GM19438 (cell line): ENCODE measurements around the gene CRYGS.
"Not testable (repeated sequence)": the region's sequence is repeated elsewhere in the genome, so short reads cannot be mapped to it uniquely, and the experiment has no call there.

Experiments
- ATAC-seq: cut with Tn5 transposase; IDR thresholded peaks from one replicate; pipeline ENCODE4 v1.9.1; 2021; ENCODE audit warnings: low read depth; ENCODE audit not compliant: unreplicated experiment

CRYGS gene

DNA sequence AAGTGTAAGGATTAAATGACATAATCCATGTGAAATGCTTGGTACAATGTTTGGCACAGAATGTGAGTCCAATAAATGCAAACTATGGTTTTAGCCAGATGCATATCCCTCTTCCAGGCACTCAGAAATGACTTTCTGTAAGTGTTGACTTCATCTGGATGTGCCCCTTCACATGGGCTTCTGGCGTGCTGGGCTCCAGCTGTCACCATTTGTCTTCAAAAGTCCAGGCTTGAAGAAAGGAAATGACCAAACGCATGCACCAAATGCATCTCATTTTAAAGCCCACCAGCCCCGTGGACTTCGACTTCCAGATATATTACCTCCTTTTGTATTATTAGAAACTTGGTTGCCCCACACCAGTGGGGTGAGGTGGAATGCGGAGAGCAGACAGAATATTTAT, 23.7 kb downstream of the CRYGS start:
- ATAC-seq: no peak

DNA sequence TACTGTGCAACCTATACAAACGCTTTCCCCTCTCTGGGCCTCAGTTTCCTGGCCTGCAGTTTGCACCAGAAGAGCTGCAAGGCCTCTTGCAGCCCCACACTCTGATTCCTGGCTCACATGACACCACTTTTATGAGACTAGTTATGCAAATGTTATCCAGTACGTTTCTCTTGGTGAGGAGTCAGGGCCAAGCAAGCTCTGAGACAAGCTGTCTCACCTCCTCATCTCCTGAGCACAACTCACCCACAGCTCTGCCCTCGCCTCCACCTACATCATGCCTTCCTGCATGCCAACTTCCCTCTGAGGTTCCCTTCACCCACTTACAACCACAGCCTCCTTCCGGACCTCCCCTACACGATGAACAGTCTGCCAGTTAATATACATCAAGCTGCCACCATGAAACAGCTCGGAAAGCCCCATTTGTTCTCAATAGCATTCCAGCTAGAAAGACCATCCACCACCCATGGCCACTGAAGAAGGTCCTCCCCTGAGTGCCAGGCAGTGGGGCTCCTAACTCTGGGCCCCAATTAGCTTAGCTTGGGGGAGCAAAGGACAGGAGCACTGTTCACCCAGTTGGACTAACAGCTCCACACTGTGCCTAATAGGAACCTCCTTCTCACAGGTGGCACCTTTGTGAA, 25.0 kb downstream of the CRYGS start:
- ATAC-seq: no peak

DNA sequence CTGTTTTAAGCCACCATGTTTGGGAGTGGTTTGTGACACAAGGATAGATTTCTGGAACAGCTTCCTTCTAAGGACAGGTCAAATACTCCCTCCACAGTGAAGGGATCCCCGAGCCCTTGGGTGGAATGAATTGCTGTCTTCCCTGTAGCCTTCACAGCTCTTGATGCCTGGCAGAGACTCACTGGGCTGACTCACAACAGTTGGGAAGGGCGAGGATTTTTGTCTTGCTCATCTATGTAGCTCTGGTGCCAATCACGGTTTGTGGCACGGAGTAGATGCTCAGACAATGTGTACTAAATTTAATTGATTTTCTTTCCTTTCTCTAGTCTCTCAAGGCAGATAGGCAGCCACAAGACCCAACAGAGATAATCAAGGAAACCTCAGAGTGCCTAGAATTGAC, 27.0 kb downstream of the CRYGS start:
- no peak for ATAC-seq

DNA sequence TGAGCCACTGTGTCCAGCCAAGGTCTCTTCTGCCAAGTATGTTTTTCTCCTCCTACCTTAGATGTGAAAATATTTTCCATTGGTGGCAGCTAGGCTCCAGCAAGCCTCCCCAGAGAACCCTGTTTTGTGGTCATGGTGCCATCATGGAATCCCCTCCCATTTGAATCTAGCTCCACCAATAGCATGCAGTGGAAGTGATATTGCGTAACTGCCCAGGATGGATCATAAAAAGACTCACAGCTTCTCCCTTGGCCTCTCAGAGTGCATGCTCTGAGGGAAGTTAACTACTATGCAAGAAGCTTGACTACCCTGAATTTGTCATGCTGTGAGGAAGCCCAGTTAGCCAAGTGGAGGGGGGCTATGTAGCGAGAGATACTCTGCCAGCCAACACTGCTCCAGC, 27.5 kb downstream of the CRYGS start:
- ATAC-seq: no peak

DNA sequence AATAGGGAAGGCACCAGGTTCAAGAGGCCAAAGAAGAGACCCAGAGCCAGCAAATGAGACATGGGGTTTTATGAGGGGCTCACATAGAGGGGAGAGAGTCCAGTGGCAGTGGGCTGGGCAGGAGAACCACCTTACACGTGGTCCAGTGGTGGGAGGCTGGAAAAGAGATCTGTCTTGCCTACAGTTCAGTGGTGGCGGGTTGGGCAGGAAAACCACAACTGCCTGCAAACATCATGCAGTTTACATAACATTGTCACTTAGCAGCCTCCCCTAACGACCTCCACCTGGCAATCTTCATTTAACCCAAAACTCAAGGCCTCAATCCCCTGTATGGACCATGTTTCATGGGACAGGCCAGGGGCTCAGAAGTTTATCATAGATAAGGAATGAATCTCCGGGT, 29.1 kb downstream of the CRYGS start:
- no peak for ATAC-seq

DNA sequence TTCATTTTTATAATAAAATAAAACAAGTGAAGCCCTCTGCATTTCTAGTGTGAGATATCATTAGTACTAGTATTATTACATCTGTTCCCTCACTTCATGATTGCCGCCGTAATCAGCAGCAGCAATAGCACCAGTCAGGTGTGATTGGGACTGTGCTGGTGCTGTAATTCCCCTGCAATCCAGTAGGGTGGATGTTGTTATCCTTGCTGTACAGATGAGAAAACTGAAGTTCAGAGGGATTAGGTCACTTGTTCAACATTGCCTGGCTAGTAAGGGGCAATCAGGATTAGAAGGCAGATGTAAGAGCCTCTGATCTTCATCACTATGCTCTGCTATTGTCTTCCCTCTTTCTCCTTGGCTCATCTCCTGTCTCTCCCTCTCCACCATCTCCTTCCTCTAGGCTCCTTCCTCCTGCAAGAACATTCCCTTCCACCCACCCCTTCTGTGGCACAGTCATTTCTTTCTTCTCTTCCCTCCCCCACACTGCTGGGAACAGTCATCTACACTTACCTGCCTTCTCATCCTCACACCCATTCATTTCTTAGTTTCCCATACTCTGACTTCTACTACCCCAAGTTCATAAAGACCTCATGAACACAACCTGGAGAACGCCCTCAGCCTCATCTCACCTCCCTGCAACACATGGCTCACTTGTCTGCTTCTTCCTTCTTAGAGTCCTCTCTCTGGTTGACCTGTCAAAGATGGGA, 29.7 kb downstream of the CRYGS start:
- no peak for ATAC-seq

DNA sequence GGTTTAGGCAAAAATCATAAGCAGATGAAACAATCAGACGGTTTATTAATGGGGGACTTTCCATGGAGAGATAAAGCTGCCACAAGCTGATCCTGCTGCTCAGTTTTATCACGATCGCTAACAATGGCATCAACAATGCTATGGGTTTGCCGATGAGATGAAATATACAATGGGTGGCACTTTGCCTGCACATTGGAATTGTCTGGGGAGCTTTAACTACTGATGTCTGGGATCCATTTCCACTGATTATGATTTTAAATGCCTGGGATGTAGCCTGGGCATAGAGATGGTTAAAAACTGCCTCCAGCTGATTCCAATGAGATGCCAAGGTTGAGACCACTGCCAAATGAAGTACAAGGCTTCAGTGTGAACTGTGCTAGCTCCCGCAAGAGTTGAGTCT, 30.8 kb downstream of the CRYGS start:
- no peak for ATAC-seq

DNA sequence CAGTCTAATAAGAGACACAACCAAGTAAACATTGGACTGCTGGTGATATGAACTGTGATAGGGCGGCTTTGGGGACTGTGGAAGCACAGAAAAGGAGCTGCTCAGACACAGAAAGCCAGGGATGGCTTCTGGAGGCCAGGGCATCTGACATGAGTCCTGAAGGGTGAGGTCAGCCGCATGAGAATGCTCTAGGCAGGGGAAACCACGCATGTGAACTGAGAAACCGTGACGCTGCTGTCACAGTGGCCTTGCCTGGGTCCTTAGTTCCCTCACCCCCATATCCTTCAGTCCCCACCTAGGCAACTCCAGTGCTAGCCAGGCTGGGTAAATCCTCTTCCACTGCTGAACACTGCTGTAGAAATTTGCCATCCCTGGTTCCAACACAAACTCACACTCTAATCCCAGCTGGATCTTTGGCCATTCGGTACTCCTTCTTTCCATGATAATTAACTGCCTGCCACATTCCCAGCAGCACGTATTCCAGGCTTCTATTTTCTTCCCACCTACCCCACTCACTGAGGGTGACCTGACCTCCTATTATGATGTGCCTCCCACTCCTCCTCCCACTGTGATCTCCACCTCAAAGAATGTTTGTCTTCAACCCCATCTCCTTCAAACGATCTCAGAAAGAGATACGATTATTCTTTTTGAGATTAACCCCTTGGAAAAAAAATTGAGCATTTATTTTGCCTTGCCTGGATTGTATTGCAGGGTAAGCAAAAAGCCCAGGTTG, 31.4 kb downstream of the CRYGS start:
- no peak for ATAC-seq

DNA sequence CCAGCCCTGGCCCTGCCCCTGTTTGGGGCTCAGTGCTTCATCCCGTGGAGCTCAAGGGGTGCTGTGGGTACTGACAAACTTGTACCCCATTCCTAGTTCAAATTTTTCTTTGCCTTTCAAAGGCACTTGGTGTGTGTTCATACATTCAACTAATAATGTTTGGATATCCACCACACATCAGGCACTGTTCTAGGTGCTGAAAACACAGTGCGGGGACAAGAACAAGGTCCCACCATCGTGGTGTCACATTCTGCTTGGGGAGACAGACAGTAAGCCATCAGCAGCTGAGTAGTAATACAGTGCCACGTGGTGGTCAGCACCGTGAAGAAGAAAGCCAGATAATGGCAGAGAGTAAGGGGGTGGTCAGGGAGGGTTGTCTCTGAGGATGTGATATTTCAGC, 32.5 kb downstream of the CRYGS start:
- no peak for ATAC-seq

DNA sequence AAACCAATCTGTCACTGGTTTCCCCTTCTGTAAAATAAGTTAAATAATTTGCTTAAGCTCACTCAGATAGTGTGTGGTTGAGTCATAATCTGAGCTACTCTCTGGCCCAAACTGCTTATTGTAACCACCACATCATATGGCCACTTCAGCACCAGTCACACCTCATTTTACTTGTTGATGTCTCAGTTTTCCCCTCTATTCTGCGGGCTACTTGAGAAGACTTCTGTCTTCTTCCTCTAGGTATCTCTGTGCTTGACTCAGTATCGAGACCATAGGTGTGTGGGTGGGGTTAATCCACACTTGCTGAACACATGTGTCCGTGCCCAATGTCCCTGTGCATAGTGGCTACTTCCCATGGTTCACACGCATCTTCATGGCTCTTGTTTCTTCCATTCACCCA, 32.9 kb downstream of the CRYGS start:
- ATAC-seq: peak; percentile 37

DNA sequence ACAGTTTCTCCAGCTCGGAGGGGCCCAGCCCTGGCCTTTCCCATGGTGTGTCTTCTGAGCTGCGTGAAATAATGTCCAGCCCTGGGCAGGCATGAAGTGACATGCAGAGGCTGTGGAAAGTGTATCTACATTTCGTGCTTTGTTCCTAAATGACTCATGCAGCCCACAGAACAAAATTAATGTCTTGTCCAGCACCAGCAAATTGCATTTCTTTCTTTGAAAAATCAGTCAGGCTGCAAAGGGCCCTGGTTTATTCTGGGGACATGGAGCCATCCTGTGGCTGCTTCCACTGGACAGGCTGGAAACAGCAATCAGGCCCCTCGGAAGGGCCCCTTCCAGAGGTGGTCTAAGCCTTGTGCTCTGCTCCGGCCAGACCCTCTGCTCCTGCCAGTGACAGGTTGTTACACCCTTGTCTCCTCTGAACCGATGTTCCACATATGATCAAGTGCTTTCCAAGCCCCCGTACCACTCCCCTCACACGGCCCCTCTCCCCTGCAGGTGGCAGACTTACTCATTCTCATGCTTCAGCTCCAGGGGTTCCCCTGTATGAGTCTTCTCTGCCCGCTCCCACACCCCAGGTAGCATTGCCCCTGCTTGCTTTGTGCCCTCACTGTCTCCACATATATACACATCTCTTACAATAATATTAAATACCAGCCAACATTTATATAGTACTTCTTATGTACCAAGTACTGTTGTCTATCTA, 33.7 kb downstream of the CRYGS start:
- ATAC-seq: no peak

DNA sequence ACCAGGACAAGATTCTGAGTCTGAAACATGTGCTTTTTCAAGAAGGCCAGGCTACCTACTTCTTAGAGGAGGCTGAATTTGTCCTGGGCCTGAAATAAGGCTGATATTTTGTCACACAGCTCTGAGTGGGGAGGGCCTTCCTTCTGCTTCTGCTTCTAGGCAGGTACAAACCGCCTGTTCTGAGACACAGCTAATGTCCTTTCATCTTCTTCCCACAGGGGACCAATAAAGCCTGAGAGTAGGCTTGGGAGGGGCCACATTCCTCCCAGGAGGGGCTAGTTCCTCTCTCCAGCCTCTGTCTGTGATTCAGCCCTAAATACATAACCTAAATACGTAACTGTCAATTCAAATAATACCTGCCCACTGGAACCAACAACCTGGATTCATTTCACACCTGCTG, 34.8 kb downstream of the CRYGS start:
- no peak for ATAC-seq

DNA sequence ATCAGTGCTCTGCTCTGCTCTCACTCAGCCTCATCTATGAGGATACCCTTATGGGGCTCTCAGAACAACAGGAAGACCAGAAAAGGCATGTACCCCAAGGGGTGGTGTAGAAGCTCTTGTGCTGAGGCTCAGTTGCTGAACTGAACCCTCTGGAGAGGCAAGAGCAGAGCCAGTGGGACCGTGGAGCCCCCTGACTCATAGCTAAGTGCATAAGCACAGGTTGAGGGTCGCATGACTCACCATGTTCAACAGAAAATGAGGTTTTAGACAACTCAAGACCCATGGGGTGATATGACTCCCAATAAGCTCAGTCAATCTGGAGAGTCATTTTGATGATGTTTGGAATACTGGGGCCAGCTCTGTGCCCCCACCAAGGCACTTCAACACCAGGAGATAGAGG, 37.3 kb downstream of the CRYGS start:
- ATAC-seq: no peak

DNA sequence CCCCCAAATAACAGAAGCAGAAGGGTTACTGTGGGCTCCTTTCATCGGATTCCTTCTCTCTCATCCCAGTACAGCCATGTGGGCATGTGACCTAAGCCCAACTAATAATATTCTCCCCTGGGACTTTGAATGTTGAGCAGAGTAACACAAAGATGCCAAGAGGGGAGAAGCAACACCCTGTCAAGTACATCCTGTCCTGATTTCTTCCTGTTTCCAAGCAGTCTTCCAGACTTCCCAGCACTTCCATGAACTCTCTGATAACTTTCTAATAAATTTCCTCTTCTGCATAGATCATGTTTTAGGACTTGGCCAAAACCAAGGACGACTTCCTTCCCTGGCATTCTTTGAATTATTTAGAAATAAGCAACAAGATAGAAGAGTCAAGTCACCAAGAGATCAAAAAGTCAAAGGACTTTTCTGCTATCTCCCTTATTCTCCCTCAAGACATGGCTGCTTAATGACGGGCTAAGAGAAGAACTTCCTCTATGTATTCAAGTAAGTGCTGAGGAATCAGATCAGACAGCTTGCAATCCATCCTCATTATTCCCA, 37.9 kb downstream of the CRYGS start:
- ATAC-seq: no peak

DNA sequence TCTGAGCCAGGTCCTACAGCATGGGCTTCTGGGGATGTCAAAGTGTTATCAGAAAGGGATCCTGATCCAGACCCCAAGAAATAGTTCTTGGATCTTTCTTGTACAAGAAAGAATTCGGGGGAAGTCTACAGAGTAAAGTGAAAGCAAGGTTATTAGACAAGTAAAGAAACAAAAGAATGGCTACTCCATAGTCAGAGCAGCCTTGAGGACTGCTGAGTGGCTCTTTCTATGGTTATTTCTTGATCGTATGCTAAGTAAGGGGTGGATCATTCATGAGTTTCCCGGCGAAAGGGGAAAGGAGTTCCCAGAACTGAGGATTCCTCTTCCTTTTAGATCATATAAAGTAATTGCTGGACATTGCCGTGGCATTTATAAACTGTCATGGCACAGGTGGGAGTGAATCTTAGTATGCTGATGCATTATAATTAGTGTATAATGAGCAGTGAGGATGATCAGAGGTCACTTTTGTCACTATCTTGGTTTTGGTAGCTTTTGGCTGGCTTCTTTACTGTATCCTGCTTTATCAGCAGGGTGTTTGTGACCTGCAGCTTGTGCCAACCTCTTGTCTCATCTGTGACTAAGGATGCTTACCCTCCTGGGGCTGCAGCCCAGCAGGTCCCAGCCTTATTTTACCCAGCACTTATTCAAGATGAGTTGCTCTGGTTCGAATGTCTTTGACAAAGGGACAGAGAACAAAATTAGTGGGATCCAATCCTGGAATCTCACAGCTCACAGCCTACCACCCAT, 41.0 kb downstream of the CRYGS start:
- ATAC-seq: no peak

DNA sequence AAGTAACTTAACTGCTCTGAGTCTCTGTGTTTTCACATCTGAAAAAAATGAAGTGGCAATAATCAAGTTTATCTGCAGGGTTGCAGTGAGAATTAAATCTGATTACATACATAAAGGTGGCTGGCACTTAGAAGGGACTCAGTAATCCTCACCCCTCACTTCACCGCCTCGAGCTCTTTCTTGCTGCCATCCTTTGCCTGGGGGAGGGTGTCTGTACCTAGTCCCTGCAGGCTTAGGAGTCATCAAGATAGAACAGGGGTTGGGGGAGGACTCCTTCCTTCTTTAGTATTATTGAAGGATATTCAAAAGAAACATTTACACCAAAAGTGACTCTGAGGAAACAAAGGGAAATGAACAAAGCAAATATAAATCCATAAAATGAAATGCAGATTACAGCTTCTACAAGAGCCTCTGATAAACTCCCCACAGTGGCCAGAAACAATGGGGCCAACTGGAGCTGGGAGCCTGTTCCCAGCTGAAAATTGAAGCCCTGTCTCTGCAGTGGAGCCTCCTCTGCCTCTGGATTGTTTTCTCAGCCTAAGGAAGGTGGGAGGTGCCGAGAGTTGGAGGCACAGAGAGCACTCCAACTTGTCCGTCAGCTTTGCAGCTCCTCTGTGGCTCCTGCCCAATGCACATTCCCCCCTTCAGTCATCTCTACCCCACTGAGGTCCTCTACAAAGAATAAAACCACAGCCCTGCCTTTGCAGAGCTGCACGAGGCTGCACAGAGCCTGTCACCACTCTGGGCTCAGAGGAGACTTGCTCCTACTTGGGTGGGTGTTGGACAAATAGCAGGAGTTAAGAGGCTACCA, 41.8 kb downstream of the CRYGS start:
- no peak for ATAC-seq

DNA sequence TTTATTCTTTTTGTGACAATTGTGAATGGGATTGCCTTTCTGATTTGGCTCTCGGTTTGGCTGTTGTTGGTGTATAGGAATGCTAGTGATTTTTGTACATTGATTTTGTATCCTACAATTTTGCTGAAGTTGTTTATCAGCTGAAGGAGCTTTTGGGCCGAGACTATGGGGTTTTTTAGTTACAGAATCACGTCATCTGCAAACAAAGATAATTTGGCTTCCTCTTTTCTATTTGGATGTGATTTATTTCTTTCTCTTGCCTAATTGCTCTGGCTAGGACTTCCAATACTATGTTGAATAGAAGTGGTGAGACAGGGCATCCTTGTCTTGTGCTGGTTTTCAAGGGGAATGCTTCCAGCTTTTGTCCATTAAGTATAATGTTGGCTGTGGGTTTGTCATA, 44.2 kb downstream of the CRYGS start:
- not testable (repeated sequence) for ATAC-seq

DNA sequence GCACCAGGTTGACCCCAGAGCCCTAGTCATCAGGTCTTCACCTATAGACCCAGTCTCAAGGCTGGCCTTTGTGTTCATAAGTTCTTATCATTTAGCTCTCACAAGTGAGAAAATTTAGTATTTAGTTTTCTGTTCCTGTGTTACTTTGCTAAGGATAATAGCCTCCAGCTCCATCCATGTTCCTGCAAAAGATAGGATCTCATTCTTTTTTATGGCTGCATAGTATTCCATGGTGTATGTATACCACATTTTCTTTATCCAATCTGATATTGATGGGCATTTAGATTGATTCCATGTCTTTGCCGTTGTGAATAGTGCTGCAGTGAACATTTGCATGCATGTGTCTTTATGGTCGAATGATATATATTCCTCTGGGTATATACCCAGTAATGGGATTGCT, 46.2 kb downstream of the CRYGS start:
- not testable (repeated sequence) for ATAC-seq

DNA sequence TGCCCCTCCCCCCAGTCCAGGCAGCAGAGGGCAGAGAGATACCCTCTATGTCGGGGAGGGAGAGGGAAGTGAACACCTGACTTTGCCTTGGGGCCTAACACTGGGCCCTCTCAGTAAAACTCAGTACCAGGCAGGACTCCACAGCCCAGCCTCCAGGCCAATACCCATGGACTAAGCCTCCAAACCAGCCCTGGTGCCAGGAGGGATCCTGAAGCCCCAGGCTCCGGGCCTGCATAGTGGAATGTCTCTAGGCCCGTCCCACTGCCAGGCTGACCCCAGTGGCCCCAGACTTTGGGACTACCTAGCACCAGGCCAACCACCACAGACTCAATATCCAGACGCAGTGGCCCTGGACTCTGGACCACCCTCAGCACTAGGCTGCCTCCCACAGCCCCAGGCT, 46.6 kb downstream of the CRYGS start:
- ATAC-seq: no peak

DNA sequence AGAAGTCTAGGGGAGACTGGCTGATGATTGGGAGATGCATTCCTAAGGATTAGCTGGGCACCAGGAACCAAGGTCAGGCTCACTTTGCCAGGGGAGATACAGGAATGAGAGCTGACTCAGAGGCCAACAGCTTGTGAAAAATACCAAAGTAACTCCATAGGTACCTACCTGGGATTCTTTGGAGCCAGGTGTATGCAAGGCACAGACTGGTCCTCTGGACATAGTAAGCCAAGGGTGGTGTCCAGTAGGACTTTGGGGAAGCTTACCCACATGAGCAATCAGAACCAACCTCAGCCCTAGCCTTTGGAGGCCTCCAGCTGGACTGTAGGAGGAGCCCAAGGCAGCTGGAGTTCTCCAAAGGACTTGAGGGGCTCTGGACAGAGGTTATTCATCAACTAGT, 47.5 kb downstream of the CRYGS start:
- no peak for ATAC-seq
